Choroid plexus epithelial cell (primary cell): ENCODE results near the gene MYH16.

Source experiments
- DNase-seq: peaks from one replicate; pipeline ENCODE4 v3.0.0-alpha.2; 2010; ENCODE audit warnings: low read depth
- H3K4me3 ChIP-seq: 2 replicates; pipeline ENCODE4 v1.5.1; 2011; ENCODE audit warnings: low read depth, mild to moderate bottlenecking, control low read depth, low read length, moderate library complexity
- CTCF ChIP-seq: conservative IDR thresholded peaks from 2 replicates; pipeline ENCODE4 v1.5.1; 2011; ENCODE audit warnings: low read depth, mild to moderate bottlenecking, control low read depth, inconsistent platforms, low read length, moderate library complexity

The MYH16 gene

GRCh38 chr7:99290980-99291607 is 18.5 kb downstream of the MYH16 start:
- DNase-seq = no peak
- H3K4me3 ChIP-seq = no peak overlapping the region
- no peak for TF ChIP-seq CTCF

- H3K4me3 ChIP-seq = no peak overlapping the region
- no peak for TF ChIP-seq CTCF
- DNase-seq = no peak
Measured at GRCh38 chr7:99292127-99292526, 19.5 kb downstream of the MYH16 start.

GRCh38 chr7:99293167-99293566 is 20.5 kb downstream of the MYH16 start:
- no peak overlapping the region for H3K4me3 ChIP-seq
- TF ChIP-seq CTCF = no peak
- DNase-seq = no peak

GRCh38 chr7:99293650-99294049 is 21.0 kb downstream of the MYH16 start:
- DNase-seq = no peak
- TF ChIP-seq CTCF = no peak
- no peak overlapping the region for H3K4me3 ChIP-seq

GRCh38 chr7:99296471-99296870 is 23.8 kb downstream of the MYH16 start:
- no peak overlapping the region for H3K4me3 ChIP-seq
- DNase-seq = no peak
- TF ChIP-seq CTCF = no peak

GRCh38 chr7:99301496-99301895 is 28.9 kb downstream of the MYH16 start:
- no peak for TF ChIP-seq CTCF
- no peak overlapping the region for H3K4me3 ChIP-seq
- no peak for DNase-seq

GRCh38 chr7:99305473-99306260 is 33.0 kb downstream of the MYH16 start:
- TF ChIP-seq CTCF = no peak
- H3K4me3 ChIP-seq = no peak overlapping the region
- no peak for DNase-seq
